GM12801 (cell line): ENCODE results near the gene POPDC2.

Experiments used
- TF ChIP-seq, protein P1 (sequence below): IDR thresholded peaks from one replicate; pipeline ENCODE4 v1.5.1; 2011; ENCODE audit warnings: control low read depth; ENCODE audit not compliant: insufficient read length; ENCODE audit errors: extremely low read depth

Gene POPDC2

DNA sequence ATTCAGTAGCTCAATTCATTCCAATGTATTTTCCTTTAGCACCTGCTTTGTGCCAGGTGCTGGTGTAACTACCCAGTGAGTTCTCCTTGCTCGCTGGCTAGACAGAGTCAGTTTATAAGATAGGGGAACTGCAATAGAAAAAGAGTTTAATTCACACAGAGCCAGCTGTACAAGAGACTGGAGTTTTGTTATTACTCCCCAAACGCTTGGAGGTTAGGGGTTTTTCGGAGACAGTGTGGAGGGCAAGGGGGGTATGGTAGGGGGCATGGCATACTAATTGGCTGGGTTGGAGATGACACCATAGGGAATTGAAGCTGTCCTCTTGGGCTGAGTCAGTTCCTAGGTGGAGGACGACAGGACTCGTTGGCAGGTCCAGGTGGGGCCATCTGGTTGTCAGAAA, 37.0 kb upstream of the POPDC2 start:
- TF ChIP-seq, protein P1, sequence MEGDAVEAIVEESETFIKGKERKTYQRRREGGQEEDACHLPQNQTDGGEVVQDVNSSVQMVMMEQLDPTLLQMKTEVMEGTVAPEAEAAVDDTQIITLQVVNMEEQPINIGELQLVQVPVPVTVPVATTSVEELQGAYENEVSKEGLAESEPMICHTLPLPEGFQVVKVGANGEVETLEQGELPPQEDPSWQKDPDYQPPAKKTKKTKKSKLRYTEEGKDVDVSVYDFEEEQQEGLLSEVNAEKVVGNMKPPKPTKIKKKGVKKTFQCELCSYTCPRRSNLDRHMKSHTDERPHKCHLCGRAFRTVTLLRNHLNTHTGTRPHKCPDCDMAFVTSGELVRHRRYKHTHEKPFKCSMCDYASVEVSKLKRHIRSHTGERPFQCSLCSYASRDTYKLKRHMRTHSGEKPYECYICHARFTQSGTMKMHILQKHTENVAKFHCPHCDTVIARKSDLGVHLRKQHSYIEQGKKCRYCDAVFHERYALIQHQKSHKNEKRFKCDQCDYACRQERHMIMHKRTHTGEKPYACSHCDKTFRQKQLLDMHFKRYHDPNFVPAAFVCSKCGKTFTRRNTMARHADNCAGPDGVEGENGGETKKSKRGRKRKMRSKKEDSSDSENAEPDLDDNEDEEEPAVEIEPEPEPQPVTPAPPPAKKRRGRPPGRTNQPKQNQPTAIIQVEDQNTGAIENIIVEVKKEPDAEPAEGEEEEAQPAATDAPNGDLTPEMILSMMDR = no peak

DNA sequence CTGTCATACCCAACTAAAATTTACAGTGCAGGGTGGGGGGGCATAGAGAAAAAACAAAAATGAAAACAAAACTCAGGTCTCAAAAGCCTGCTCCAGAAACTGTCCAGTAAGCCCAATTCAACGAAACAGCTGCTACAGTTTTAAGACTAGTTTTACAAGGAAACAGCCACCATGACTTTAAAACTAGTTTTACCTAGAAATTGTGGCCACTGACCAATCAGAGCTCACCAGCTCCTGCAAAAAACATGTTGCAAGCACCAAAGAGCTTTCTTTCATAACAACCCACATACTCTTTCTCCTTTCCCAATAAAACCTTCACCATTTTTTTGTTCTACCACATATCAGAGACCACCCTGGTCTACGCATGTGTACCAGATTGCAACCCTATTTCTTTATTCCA, 35.1 kb upstream of the POPDC2 start:
- TF ChIP-seq, protein P1 = no peak

DNA sequence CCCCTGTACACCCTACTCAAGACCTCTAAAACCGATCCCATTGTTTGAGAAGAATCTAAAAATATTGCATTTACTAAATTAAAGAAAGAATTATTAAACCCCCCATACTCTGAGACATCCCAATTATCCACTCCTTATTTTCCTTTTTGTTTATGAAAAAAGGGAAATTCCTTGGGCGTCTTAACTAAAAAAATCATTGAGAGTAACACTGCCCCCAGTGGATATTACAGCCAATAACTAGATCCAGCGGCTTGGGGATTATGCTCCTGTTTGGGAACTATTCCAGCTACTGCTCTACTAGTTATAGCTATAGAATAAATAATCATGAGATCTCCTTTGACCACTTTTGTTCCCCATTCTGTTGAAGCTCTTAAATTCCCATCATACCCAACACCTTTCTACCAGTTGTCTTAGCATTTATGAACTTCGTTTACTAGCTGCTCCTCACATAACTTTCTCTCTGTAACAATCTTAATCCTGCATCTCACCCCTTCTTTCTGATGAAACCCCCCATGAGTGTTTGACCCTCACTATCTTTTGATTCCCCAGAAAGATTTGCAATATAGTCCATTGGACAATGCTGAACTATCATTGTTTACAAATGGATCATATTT, 29.8 kb upstream of the POPDC2 start:
- TF ChIP-seq, protein P1 = no peak

DNA sequence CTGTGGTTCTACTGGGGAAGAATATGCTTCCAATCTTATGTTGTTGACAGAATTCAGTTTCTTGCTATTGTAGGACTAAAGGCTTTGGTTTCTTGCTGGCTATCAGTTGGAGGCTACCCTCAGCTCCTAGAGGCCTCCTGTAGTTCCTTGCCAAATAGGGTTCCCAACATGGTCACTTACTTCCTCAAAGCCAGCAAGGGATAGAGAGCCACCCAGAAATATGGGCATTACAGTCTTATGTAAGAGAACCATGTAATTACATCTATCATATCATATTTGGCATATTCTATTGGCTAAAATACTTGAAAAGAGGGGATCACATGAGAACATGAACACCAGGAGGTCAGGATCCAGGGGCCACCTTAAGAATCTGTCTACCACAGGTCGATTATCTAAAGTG, 23.0 kb upstream of the POPDC2 start:
- TF ChIP-seq, protein P1 = no peak

DNA sequence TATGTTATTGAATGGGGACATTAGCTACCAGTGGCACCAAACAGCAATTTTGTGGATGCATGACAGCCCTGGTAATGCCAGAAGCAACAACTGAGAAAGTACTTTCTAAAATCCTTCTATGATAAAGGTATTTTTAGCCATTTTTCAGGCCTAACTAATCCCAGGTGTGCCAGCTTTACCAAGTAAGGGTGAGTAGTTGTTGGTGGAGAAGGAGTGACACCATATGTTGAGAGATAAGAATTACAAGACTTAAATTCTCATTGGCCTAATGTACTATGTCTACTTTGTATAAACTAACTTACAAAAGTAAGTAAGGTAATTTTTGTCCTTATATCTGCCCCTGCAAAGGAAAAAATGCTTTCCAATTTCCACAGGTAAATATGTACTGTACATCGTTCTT, 20.9 kb upstream of the POPDC2 start:
- TF ChIP-seq, protein P1 = no peak

DNA sequence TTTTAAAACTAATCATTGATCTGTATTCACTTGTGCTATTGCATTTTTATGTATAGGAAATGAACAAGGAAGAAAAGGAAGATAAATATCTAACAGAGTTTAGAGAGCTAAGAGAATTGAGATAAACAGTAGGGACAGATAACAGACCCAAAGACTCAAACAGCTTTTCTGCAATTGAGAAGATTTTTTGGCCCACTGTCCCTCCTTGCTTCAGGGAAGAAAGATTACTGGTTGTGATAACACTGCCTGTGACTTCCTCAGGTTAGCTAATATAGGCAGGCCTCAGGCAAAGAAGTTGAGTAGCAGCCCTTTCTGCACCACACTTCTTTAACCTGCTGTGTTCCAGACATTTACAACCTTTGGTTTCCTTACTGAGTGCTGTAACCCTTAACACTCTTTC, 19.5 kb upstream of the POPDC2 start:
- TF ChIP-seq, protein P1 = no peak

DNA sequence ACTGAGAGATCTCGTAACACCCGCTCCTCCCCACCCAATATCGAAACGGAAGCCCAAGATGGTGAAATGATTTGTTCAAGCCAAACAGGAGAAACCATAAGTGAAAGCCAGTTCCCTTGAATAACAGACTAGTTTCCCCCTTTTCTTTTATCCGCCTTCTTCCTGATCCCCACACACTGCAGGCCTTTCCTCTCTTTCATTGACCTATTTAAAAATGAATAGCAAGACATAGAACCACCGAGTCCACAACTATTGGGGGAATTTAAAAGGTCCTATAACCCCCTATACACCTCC, 17.2 kb upstream of the POPDC2 start:
- TF ChIP-seq, protein P1 = no peak
